Islet precursor cell (in vitro differentiated cells): ENCODE results near the gene KRTAP19-1.
"Not testable (repeated sequence)": the region's sequence is repeated elsewhere in the genome, so short reads cannot be mapped to it uniquely, and the experiment has no call there.

Source experiments
- DNase-seq: peaks from one replicate; pipeline ENCODE4 v3.0.0-alpha.2; 2018

KRTAP19-1 gene

GRCh38 chr21:30480145-30480544 lies at the start of gene KRTAP19-1:
Gene KRTAP19-1 (minus strand): TSS chr21:30480367. CDS start chr21:30480317, 50 bp downstream.
- peak; percentile 76 for DNase-seq

- no peak for DNase-seq
Measured at GRCh38 chr21:30518876-30519275, 38.7 kb upstream of the KRTAP19-1 start.

GRCh38 chr21:30515681-30516080 lies 35.5 kb upstream of the KRTAP19-1 start:
- DNase-seq, result no peak

- DNase-seq, result not testable (repeated sequence)
Measured at GRCh38 chr21:30505621-30506205, 25.5 kb upstream of the KRTAP19-1 start.

GRCh38 chr21:30502041-30502440 lies 21.9 kb upstream of the KRTAP19-1 start, which contains the start of gene KRTAP19-5:
Gene KRTAP19-5 (minus strand): TSS chr21:30502141. CDS start chr21:30502090, 51 bp downstream.
- DNase-seq, result no peak

- DNase-seq, result no peak
Measured at GRCh38 chr21:30497065-30497464, 16.9 kb upstream of the KRTAP19-1 start, which contains the start of gene KRTAP19-4. Gene KRTAP19-4 (minus strand): TSS chr21:30497165. CDS start chr21:30497110, 55 bp downstream.

GRCh38 chr21:30491963-30492428 lies 11.8 kb upstream of the KRTAP19-1 start, which contains the start of gene KRTAP19-3:
Gene KRTAP19-3 (minus strand): TSS chr21:30492013. CDS start chr21:30491957, 56 bp downstream.
- no peak for DNase-seq

- DNase-seq, result no peak
Measured at GRCh38 chr21:30487336-30487735, 7.2 kb upstream of the KRTAP19-1 start, which contains the start of gene KRTAP19-2. Gene KRTAP19-2 (minus strand): TSS chr21:30487436. CDS start chr21:30487348, 88 bp downstream.

- DNase-seq, result no peak
Measured at GRCh38 chr21:30486180-30486579, 6.0 kb upstream of the KRTAP19-1 start.

GRCh38 chr21:30482130-30482529 lies 2.0 kb upstream of the KRTAP19-1 start:
- no peak for DNase-seq

- no peak for DNase-seq
Measured at GRCh38 chr21:30479259-30479658, 908 bp downstream of the KRTAP19-1 start.

GRCh38 chr21:30478004-30478403 lies 2.2 kb downstream of the KRTAP19-1 start:
- DNase-seq, result peak; percentile 55

- no peak for DNase-seq
Measured at GRCh38 chr21:30468900-30469714, 11.1 kb downstream of the KRTAP19-1 start.

GRCh38 chr21:30463713-30464112 lies 16.5 kb downstream of the KRTAP19-1 start:
- DNase-seq, result no peak

GRCh38 chr21:30448514-30448913 lies 31.7 kb downstream of the KRTAP19-1 start:
- DNase-seq, result no peak

GRCh38 chr21:30447056-30447455 lies 33.1 kb downstream of the KRTAP19-1 start:
- DNase-seq, result no peak

- no peak for DNase-seq
Measured at GRCh38 chr21:30444204-30444603, 36.0 kb downstream of the KRTAP19-1 start.

- no peak for DNase-seq
Measured at GRCh38 chr21:30443226-30443625, 36.9 kb downstream of the KRTAP19-1 start.

- no peak for DNase-seq
Measured at GRCh38 chr21:30439975-30440374, 40.2 kb downstream of the KRTAP19-1 start, which contains the start of gene KRTAP15-1. Gene KRTAP15-1 (plus strand): TSS chr21:30440275. CDS start chr21:30440328, 53 bp downstream.

GRCh38 chr21:30437010-30437565 lies 43.1 kb downstream of the KRTAP19-1 start:
- no peak for DNase-seq

GRCh38 chr21:30434033-30434631 lies 46.0 kb downstream of the KRTAP19-1 start:
- DNase-seq, result peak; percentile 79

- DNase-seq, result no peak
Measured at GRCh38 chr21:30430170-30430655, 50.0 kb downstream of the KRTAP19-1 start, which contains the start of gene KRTAP13-4. Gene KRTAP13-4 (plus strand): TSS chr21:30430220. CDS start chr21:30430276, 56 bp downstream.
